Measurements from ENCODE around the gene ZSWIM4.

- TF ChIP-seq CTCF (IDR thresholded peaks at IDR 0.05; ENCODE audit: low read depth, low read length, poor library complexity, severe bottlenecking) (no peak), EZH2phosphoT487 (IDR thresholded peaks at IDR 0.05; ENCODE audit: borderline replicate concordance, low read length) (no peak)
Observed at GRCh38 chr19:13864667-13865570, 69.7 kb downstream of the ZSWIM4 start.
